Stimulated activated CD8-positive, alpha-beta memory T cell treated with anti-CD3 and anti-CD28 coated beads, Interleukin-2, amount 100 ng/mL, for 1 hour (primary cell): ENCODE results near the gene HOXD13.

ENCODE experiments used
- DNase-seq, 2 donors: peaks; one replicate each; pipeline ENCODE4 v3.0.0-alpha.2; 2020; ENCODE audit warnings: low read depth in 2 of 2

Gene HOXD13

DNA sequence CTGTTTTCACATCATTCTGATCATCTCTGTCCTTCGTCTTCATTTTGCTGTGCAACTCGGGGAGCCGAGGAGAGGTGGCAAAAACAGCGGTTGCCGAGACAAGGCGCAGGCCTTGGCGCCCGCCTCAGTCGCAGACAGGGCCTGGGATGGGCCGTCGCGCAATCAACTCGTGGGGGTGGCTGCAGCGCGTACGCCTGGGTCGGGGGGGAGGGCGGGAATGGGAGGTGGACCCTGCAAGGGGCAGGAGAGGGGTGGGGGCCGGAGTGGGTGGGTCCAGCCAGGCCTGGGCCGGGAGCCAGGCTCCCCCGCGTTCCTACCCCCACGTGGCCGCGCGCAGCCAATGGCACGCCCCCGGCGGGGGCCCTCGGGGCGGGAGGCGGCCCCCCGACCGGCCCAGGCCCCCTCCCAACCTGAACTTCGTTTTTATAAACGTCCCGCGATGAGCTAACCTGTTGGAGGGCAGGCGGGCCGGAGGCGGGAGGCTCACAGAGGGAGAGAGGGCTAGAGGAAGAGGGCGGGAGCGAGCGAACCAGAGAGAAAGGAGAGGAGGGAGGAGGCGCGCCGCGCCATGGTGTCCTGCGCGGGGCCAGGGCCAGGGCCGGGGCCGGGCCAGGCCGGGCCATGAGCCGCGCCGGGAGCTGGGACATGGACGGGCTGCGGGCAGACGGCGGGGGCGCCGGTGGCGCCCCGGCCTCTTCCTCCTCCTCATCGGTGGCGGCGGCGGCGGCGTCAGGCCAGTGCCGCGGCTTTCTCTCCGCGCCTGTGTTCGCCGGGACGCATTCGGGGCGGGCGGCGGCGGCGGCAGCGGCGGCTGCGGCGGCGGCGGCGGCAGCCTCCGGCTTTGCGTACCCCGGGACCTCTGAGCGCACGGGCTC lies at the start of gene HOXD13:
TSS of gene HOXD13 (plus strand) at position 452 of the 875 bp plus-strand sequence. CDS start at position 622, 170 bp downstream.
- no peak for DNase-seq

DNA sequence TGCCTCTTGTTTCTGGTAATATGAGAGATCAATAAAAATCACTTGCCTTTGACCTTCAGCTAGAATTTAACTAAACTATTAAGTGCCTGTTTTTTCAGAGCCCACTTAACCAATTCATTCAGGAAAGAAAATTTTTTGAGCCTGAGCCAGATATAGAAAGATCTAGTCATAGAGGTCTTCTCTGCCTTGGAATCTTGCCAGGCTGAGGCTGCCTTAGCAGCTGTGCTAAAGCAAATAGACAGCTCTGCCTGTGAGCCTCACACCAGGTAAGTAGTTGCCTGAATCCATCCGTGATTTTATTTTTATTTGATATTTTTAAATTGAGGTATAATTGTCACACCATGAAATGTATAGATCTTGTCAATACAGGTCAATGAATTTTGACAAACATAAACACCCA lies 36.1 kb upstream of the HOXD13 start:
- DNase-seq: no peak

DNA sequence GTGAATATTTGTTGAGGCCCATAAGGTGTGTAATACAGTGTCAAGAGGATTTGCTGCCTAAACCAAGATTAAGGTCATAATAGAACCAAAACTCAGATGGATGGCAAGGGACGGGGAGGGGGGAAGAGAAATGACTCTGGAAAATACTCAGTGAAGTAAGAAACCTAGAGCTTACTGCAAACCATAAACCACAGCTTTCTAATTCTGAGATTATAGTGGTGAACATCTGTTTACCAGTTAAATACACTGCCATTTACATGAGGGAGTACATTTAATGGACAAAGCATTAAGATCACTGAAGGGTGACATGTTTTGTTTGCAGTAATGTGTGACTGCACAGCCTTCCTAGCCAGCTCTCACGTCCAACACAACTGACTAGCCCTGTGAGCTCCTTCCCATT lies 28.6 kb upstream of the HOXD13 start:
- no peak for DNase-seq

DNA sequence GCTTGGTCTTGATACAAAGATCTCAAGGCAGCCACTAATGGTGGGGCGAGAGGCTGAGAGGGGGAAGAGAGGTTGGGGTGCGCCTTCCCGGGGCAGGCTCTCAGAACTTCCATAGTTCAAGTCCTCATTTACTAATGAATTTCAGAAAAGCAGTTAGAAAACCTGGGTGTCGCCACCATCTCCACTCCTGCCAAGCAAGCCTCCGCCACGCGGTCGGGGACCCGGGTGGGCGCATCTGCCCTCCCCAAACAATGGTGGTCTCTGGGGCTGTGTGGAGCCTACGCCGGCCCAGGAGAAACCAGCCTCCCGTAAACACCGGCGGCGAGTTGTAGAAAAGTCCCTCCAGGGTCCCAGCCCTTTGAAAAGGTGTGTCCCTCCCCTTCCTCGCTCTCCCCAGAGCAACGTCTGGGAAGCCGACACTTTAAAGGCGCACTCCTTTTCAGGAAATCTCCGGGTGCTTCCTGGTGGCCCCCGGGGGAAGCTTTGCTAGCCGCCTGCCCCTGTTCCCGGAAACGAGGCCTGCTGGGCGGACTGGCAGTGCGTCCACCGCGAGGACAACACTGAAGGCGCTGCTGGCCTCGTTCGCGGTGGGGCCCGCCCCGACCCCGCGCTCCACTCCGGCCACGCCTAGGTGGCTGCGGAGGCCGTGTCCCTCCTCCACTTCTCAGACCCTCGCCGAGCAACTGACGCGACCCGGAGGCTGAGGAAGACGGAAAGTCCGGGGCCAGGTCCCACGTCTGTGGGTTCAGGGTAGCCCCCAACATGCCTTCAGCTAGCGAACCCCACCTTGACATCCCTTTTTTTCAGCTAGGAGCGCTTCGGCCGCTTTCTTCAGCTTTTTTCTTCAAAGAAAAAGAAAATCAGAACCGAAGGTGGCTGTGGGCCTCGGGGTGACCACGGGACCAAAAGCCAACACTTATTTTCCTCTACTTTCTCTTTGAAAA lies 25.6 kb upstream of the HOXD13 start:
- no peak for DNase-seq

DNA sequence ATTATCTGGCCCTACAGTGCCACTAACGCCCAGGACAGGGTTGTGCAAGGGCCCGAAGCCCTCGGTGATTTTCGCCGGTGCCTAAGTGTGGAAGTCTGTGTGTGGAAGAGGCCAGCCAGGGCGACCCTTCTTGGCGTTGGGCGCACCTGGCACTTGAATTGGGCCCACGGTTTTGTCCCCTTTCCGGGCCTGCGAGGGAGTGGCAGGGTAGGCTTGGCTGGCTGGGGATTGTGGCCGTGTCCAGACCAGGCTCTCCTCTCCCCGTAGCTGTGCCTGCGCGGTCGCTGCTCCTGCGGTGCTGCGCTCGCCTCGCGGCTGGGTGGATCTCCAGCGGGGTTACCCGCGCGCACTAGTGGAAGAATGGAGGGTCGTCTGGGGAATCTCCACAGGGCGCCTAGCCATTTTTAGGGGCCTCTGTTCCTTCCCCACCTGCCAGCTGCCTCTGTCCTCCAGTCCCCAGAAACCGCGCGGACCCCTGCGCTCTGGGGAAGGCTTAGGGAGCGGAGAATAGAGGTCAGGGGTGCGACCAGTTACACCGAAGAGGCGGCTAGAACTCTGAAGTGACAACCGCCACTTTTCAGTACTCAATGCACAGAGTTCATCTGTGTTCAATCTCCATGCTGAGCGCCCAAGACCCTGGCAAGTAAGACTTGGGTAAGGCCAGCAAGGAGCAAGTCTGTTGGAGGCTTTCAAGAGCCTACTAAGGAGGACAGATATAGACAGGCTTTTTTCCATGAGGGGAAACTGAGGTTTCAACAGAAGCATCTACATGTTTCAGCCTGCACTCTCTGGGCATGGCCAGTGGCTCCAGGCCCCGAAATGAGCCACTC lies 24.7 kb upstream of the HOXD13 start:
- no peak for DNase-seq

DNA sequence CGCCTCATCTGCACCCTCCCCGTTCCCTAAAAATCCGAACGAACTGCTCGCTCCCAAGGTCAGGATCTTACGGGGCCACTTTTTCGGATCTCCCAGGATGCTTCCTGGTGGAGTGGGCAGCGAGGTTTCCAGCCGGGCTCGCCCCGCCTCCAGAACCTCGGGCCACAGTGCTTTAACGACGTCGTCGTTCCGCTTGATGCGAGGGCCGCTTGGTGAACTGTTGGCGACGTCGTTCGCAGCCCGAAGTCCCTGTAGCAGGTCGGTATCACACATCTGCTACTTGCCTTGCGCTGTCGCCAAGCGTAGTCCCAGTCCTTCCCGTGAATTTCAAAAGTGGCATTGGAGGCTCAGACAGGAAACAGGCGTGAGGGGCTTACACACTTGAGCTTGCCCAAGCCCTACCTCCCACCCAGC lies 24.1 kb upstream of the HOXD13 start:
- DNase-seq: no peak

DNA sequence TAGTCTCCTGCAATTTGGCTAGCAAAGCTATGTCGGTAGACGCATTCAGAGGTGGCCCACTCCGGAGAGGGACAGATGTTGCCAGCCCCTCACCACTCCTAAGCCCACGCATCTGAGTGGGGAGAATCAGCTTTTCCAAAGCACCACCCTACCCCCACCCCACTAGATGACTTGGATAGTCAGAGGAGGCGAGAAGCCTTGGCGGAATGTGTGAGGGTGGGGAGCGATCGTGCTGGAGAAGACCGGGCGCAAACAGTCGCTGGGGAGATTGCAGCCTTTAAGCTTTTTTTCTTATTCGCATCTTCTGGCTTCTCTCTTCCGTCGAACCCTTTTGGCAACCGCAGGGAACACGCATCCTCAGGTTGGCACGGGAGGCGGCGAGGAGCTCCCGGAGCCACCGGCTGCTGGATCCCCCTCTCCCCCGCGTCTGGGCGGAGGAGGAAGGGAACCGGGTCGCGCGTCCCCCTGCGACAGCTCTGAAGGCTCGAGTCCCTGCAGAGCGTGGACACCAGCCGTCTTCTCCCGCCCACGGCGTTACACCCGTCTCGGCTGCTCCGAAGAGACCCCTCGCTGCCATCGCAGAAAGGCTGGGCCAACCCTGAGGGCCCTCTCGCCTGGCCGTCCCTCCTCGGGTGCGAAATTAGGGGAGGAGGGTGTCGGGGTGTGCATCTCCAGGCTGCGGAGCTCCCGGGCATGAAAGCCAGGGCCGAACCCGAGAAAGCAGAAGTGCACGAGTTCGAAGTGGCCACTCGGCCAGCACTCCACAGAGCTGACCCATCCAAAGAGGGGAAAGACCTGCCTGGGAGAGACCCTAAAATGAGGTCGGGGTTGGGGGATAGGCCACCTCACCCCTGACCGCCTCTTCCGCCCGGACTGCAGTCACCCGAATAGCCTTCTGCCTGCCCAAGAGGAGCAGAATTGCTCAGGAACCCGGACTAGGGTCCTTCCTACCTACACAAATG lies 20.9 kb upstream of the HOXD13 start:
- DNase-seq: no peak

DNA sequence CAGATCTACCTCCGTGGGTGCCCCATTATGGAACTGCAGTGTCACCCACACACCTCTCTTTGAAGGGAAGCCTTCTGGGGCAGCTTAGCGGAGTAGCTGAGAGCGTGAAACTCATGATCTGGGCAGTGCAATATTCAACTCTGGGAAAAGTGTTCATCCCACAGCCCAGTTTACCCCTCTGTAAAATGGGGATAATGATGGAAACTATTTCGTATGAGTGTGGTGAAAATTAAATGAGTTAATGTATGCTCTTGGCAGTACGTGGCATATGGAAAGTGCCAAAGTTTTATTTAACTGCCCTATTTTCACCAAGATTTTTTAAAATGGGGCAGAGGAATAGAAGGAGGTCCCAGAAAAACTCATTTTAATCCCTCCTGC lies 20.2 kb upstream of the HOXD13 start:
- DNase-seq: no peak

DNA sequence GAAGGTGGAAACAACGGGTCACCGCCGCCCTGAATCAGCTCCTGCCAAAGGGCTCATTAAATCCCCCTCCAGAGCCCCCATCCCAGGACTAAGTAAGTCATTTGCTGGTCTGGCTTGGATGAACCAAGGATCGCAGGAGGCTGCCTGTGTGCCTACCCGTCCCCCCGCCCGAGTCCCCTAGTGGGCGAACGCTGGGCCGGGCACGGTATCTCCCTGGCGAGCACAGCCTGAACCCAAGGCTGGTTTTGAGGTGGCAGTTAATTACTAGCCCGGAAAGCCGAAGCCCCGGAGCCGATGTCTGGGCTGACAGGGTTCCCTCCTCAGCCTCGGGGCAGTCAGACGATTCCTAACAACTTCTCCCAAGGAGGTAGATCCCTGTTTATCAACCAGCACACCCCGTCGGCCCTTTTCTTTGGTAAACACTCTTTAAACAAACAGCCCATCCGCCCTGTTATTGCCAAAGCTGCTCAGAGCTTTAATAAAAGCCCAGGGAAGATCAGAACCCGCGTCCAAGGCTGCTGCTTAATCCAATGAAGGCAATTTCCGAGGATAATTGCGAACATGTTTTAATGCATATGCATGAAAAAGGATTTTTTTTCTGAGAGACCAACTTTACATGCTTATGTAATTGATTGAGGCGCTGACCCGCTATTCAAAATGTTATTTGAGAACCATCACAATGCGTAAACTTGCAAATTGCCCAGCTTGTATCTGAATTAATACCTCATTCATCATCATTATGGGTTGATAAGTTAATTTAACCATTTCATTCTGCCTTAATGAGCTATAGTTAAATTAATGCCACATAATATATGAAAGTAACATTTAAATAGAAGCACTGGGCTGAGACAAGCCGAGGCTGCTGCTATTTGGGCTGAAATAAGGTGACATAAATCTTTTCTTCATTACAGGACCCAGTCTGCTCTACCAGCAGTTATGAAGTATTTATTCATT lies 19.3 kb upstream of the HOXD13 start:
- DNase-seq: no peak

DNA sequence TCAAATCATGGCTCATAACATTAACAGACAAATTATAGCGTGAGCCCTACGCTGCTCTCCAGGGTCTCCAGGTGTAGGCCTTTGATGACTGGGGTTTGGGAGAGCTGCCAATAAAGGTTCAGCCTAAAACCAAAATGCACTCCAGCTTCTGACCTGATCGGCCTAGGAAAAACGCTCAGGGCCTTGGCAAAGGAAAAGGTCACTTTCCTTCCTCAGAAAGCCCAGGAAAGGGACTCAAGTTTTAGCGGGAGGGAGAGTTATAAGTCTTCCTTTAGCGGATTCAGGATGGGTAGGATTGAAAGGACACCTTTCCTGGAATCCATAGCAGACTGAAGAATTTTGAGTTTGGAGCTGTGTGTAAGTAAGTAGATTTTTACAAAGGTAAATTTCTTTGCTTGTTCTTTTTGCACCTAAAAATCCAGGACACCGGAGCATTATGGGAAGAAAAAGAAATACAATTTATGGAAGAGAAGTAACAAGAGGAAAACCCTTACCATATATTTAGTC lies 17.5 kb upstream of the HOXD13 start:
- DNase-seq: no peak

DNA sequence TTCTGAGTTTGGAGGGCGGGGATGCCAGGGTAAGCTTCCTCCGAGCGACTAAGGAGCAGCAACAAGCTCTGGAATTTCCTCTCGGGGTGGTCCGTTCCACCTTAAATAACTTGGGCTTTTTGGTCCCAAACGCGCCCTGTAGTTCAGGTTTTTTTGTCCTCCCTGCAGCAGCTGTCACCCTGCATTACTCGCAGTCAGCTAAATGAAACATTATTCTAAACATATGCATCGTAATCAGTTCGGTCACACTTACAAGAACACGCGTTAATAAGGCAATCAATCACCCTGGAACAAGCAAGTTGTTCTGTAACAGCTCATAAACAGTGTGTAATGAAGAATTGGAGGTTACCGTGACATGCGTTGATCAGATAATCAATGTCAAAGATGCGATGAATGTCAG lies 17.0 kb upstream of the HOXD13 start:
- no peak for DNase-seq

DNA sequence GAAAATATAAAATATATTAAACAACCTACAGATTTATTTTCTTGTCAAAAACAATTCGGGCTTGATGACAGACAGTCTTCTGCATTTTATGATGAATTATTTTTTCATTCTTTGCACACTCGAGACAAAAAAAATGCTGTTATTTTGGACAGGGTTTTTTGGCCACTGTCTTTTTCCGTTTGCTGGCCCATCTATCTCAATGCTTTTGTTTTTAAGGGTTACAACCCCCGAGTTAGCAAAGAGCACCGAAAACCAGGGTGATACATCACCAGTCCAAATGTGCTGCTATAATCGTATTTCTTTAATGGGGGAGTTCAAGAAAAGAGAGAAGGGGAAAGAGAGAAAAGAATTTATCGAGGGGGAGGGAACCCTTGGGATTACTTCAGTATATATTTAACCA lies 16.5 kb upstream of the HOXD13 start:
- no peak for DNase-seq

DNA sequence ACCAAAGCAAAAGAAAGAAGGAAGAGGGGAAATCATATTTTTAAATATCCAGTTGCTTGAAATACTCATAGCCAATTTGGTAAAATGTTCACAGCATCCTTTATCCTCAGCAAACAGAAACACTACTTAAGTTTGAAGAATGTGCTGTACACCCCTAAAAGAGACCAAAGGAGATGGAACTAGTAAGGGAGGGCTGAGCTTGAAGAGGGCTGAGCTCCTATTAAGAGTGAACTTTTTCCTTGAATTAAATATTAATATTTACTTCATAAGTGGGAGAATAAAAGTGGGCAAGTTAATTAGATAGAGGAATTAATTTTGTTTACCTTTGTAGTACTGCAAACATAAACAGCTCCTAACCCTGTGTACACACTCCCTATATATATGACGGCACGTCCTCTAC lies 15.7 kb upstream of the HOXD13 start:
- no peak for DNase-seq

DNA sequence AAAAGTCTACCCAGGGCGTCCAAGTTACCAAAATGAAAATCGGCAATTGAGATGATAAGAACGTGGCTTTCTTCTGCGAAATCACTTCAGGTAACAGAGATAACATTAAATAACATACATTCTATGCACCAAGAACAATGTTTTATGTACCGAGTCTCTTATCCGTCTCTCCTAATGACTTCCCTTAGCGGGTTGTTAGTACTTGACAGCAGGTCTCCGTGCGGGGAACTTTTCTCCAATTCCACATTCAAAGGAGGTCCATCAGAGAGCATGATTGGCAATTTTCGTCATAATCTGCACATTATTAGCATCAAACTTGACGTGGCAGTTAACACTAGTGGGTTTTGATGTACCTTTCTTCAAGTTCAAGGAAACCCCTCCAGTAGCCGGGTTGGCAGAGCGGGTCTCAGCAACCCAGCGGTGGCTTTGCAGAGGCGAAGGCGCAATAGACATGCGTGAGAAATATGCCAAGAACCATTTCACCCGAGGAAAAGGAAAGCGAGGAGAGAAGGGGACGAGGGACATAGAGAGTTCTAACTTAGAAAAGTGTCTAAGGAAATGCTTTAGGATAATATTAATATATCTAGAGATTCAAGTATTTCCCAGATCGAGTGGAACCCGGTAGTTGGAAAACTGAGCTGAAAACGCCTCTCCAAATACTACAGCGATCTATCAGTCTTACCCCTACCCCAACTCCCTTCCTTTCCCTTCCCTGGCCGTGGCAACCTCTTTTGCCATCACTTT lies 13.8 kb upstream of the HOXD13 start:
- no peak for DNase-seq

DNA sequence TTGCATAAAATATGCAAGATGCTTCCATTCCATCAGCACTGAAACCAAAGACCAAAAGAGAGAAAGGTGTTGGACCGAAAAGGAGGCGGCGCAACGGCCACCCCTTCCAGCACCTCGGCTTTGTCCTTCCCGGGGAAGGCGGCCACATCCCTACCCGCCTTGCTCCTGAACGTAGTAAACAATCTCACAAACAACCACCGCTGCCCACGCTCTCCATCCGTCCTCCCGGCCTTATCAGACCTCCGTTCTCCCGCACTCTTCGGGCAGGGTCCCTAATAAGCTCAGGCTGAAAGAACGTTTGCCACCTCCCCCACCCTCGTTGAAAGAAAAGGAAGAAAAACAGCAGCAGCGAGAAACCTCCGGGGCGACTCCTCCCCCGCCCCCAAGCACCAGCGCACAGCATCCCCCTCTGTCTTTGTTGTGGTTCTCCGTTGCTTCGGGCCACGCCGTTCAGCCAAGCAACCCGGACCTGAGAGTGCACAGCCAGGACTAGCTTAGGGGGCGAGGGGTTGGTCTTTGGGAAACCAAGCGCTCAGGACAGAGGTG lies 13.2 kb upstream of the HOXD13 start:
- DNase-seq: no peak

DNA sequence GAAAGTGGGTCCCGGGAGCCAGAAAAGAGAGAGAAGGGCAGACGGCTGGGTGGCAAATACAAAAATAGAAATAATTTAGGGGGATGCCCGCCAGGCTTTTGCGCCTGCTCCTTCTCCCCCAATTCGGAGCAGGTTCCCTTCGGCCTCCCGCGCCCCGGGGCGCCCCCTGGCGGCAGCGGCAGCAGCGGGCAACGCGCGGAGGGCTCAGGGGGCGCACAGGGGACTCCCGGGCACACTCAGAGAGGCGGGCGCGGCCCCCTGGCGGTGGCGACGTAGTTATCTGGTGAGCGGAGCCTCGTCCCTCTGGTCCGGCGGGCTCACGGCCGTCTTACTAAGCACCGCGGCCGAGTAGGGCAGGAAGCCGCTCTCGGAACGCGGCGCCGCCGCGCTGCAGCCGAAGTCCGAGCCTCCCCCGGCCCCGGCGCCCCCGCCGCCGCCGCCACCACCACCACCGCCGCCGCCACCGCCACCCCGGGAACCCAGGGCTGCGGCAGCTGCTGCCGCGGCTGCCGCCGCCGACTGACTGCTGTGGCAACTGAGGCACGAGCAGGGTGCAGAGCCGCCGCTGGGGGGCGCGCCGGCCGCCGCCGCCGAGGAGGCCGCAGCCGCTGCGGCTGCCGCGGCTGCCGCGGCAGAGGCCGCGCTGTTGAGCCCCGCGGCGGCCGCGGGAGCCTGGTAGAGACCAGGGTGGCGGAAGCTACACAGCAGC lies 12.5 kb upstream of the HOXD13 start:
- no peak for DNase-seq

DNA sequence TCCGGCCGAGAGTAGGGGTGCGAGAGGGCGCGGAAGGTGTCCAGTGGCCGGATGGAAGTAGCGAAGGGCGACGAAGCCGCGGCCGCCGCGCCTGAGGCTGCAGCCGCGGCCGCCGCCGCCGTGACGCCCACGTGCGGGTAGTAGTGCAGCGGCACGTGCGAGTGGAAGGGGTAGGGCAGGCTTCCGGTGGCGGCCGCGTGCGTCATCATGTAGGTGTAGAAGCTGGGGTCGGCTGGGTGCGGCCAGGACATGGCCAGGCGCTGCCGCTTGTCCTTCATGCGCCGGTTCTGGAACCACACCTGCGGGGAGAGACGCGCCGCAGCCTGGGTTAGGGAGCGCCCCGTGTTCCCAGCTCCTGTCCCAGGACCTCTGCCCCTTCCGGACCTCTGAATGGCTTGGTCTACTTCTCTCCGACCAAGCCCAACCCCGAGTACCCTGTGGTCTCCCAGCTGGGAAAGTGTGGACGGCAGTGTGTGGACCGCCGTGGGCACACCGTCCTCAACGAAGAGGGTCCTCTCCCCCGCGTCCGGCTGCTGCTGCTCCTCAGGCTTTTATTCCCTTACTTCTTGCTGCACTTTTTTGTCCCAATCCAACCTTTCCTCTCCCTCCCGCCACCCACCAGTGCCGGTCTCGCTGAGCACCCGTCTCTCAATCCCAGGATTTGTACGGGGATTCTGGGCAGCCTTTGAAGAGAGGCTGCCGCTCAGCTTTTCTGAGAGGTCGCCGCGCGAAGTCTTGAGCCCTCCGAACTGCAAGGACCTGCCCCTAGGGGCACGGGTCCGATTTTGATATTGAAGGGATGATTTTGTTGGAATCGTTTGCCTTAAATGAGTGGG lies 11.8 kb upstream of the HOXD13 start:
- no peak for DNase-seq
